ENCODE measurements around the gene PDZRN4. TPM values are rescaled to one million over a fixed set of nuclear protein-coding genes. Genes with fewer than 3 reads are reported as not detected.

Gene PDZRN4
- polyA plus RNA-seq, 2 of the 4 experiments (the other 2 are of a cell fraction): 0.03 TPM

GRCh38 chr12:41302979-41303403 is 114.9 kb downstream of the PDZRN4 start:
- H3K9me3 ChIP-seq: no peaks in the 10 kb centered on the region
- ChIA-PET CTCF (interaction anchor here (0.7 kb wide), 1 partner anchor 87 kb away, joined by 3 read pairs; no protein-coding TSS in a partner anchor), POLR2A (no interaction called here)
- DNase-seq (ENCODE audit: low read depth in 1 of 2, low spot score in 1 of 2) (no peak), FAIRE-seq (no peak), ATAC-seq (no peak)
- no peak overlapping the region for H3K4me3 ChIP-seq
- H3K4me1 ChIP-seq: peaks cover 10% of the 10 kb centered on the region; the same call in 1 of the 3 replicates
- no peak overlapping the region for H3K4me2 ChIP-seq
- WGBS (ENCODE audit: missing lambda C conversion rate): 70% methylated on average over 5 of the region's 5 CpGs
- no peak for TF ChIP-seq RFX5 (IDR thresholded peaks at IDR 0.05)
- TF ChIP-seq MAX (IDR thresholded peaks at IDR 0.05): no peak
- no peak for TF ChIP-seq E2F6 (IDR thresholded peaks at IDR 0.05; ENCODE audit: borderline replicate concordance, low read depth)
- no peak for TF ChIP-seq CEBPB (IDR thresholded peaks at IDR 0.05)
- TF ChIP-seq FOXS1 (CRISPR knock-in tag; IDR thresholded peaks at IDR 0.05): no peak
- TF ChIP-seq RAD21 (conservative IDR thresholded peaks at IDR 0.05 in 1 of 2, IDR thresholded peaks at IDR 0.05 in 1 of 2): no peak
- no peak for TF ChIP-seq FOSB (CRISPR knock-in tag; IDR thresholded peaks at IDR 0.05)
- no peak for TF ChIP-seq KDM5A (IDR thresholded peaks at IDR 0.05)
- TF ChIP-seq ZSCAN20 (CRISPR knock-in tag; IDR thresholded peaks at IDR 0.05): no peak
- TF ChIP-seq CTCF (IDR thresholded peaks at IDR 0.05): no peak
- H3K27ac ChIP-seq: no peak overlapping the region

DNA sequence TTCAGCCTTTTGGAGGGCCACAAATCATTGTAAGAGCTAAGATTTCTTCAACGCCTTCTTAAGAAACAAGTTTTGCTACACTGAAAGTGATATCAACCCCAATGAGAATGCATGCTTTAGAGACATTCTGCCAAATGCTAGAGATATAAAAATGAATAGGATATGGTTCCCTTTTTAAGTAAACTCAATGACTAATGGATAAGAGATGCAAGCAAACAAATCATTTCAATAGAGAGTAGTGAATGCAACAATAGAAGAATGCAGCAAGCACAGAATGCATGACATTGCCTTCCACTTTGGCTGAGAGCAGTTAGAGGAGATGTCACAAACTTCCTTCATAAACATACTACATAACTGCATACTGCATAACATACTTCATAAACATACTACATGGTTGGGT is 116.4 kb downstream of the PDZRN4 start:
- POLR2A ChIA-PET: no interaction called here
- H3K4me2 ChIP-seq: peak overlapping the region; percentile 27; the same call in 1 of the 3 replicates
- no peak overlapping the region for H3K4me3 ChIP-seq
- no peak overlapping the region for H3K27ac ChIP-seq
- ATAC-seq (peak; percentile 34 to 75; a peak in 3 of 6 replicates), FAIRE-seq (no peak), DNase-seq (ENCODE audit: low read depth in 1 of 2, low spot score in 1 of 2) (peak in 1 of 2 experiments; percentile 19)
- H3K9me3 ChIP-seq: no peaks in the 10 kb centered on the region
- TF ChIP-seq BHLHE40 (IDR thresholded peaks at IDR 0.05; ENCODE audit: low read depth, low read length): no peak
- TF ChIP-seq JUNB (IDR thresholded peaks at IDR 0.05): no peak
- TF ChIP-seq, protein P1, sequence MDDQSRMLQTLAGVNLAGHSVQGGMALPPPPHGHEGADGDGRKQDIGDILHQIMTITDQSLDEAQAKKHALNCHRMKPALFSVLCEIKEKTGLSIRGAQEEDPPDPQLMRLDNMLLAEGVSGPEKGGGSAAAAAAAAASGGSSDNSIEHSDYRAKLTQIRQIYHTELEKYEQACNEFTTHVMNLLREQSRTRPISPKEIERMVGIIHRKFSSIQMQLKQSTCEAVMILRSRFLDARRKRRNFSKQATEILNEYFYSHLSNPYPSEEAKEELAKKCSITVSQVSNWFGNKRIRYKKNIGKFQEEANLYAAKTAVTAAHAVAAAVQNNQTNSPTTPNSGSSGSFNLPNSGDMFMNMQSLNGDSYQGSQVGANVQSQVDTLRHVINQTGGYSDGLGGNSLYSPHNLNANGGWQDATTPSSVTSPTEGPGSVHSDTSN (IDR thresholded peaks at IDR 0.05): no peak
- TF ChIP-seq RFX5 (IDR thresholded peaks at IDR 0.05): no peak
- TF ChIP-seq ZSCAN20 (CRISPR knock-in tag; IDR thresholded peaks at IDR 0.05): no peak
- no peak for TF ChIP-seq PHF8 (IDR thresholded peaks at IDR 0.05; ENCODE audit: borderline replicate concordance, low read depth)
- TF ChIP-seq CBX8 (IDR thresholded peaks at IDR 0.05): no peak
- no peak for TF ChIP-seq SMC3 (IDR thresholded peaks at IDR 0.05)
- CTCF ChIA-PET: no interaction called here
- peaks cover 10% of the 10 kb centered on the region; the same call in 1 of the 3 replicates for H3K4me1 ChIP-seq
- WGBS (ENCODE audit: missing lambda C conversion rate): 36% methylated on average over 1 of the region's 1 CpG

DNA sequence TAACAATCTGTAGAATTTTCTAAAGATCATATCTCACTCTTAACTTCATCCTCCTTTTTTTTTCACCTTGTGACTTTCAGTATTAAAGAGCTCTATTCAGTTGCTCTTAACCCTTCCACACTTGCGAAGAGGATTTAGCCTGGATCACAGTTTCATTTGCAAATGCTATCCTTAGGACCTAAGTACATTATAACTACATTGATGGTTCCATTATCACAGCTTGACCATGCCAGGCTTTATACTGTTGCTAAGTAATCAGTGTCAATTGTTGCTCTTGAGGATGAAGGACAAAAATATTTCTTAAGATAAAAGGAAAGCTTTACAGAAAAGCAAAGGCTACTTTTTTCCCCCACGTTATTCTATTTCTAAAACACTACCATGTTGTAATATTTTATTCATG is 122.2 kb downstream of the PDZRN4 start:
- H3K4me2 ChIP-seq: no peak overlapping the region
- POLR2A ChIA-PET: no interaction called here
- no peak for DNase-seq (ENCODE audit: low read depth in 1 of 2, low spot score in 1 of 2)

More for the DNA sequence above, 122.2 kb downstream of the PDZRN4 start:
- ATAC-seq (no peak), FAIRE-seq (no peak)
- Histone ChIP-seq H3K27ac (no peak overlapping the region), H3K4me1 (no peaks in the 10 kb centered on the region), H3K4me3 (no peak overlapping the region), H3K9me3 (no peaks in the 10 kb centered on the region)
- CTCF ChIA-PET: no interaction called here
- TF ChIP-seq NR3C1 (IDR thresholded peaks at IDR 0.05) (no peak), MAFK (IDR thresholded peaks at IDR 0.05; ENCODE audit: partially characterized antibody) (no peak), GATA3 (IDR thresholded peaks at IDR 0.05; ENCODE audit: borderline replicate concordance) (no peak), ELK1 (IDR thresholded peaks at IDR 0.05; ENCODE audit: low read depth, low read length) (no peak), NPAS2 (CRISPR knock-in tag; IDR thresholded peaks at IDR 0.05; ENCODE audit: borderline replicate concordance) (no peak), FOSB (CRISPR knock-in tag; IDR thresholded peaks at IDR 0.05) (no peak), E2F6 (IDR thresholded peaks at IDR 0.05; ENCODE audit: borderline replicate concordance, low read depth) (no peak), EP300 (IDR thresholded peaks at IDR 0.05) (no peak)
- TF ChIP-seq, protein P2, sequence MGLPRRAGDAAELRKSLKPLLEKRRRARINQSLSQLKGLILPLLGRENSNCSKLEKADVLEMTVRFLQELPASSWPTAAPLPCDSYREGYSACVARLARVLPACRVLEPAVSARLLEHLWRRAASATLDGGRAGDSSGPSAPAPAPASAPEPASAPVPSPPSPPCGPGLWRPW (IDR thresholded peaks at IDR 0.05): no peak
- WGBS (ENCODE audit: missing lambda C conversion rate): 46% methylated on average over 2 of the region's 2 CpGs
